ENCODE data around the gene CREBL2. TPM values are rescaled to one million over a fixed set of nuclear protein-coding genes. Genes with fewer than 3 reads are reported as not detected.

CREBL2 gene
- total RNA-seq, 1 donor from 2014 or later = 31.9 TPM

DNA sequence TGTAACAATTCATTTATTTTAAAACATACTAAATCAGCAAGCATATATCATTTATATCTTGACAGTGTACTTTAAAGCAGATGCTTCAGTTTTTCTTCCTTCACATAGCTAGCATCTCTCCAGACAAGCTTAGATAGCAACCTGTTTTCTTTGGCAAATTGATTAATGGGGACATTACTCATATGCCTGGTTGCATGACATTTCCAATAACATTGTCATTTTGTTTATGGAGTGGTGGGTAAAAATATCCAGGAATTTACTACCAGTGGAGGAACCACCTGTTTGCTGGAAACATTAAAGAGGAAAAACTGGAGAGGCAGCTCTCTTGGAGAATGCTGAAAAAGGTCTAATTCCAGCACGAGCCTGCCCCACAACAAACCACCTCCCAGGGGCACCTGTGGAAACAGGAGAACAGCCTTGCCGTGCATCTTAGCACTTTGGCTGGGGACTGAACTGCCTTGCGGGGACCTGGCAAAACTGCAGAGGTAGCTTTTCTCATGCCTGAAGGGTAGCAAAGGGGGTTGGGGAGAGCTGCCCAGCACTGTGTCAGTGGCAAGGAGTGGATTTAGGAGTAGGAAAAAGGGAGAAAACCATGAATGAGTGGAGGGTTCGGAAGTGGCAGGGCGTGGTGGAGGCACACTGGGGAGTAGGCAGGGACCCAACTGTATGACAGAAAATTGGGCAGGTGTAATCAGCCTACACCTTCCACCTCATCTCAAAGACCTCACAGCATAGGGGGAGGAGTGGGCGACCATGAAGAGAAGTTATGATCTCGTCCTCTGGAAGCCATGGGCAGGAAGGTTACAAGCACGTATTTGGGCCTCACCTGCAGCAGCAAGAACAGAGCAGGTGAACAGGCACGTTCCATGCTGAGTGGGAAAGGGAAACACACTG, 11.7 kb upstream of the CREBL2 start:
- TF ChIP-seq, protein P1, sequence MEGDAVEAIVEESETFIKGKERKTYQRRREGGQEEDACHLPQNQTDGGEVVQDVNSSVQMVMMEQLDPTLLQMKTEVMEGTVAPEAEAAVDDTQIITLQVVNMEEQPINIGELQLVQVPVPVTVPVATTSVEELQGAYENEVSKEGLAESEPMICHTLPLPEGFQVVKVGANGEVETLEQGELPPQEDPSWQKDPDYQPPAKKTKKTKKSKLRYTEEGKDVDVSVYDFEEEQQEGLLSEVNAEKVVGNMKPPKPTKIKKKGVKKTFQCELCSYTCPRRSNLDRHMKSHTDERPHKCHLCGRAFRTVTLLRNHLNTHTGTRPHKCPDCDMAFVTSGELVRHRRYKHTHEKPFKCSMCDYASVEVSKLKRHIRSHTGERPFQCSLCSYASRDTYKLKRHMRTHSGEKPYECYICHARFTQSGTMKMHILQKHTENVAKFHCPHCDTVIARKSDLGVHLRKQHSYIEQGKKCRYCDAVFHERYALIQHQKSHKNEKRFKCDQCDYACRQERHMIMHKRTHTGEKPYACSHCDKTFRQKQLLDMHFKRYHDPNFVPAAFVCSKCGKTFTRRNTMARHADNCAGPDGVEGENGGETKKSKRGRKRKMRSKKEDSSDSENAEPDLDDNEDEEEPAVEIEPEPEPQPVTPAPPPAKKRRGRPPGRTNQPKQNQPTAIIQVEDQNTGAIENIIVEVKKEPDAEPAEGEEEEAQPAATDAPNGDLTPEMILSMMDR (IDR thresholded peaks at IDR 0.05; ENCODE audit: partially characterized antibody, unreplicated experiment) = no peak
- H3K36me3 Mint-ChIP-seq (ENCODE audit: unreplicated experiment) = no peaks in the 10 kb centered on the region
- H3K9me3 Mint-ChIP-seq (ENCODE audit: unreplicated experiment) = no peaks in the 10 kb centered on the region
- H3K27ac Mint-ChIP-seq (ENCODE audit: unreplicated experiment) = no peak overlapping the region
- peaks cover under 1% of the 10 kb centered on the region for H3K4me1 Mint-ChIP-seq (ENCODE audit: low read depth, unreplicated experiment)
- DNase-seq = no peak
- no peaks in the 10 kb centered on the region for H3K27me3 Mint-ChIP-seq (ENCODE audit: unreplicated experiment)
- H3K4me3 Mint-ChIP-seq (ENCODE audit: unreplicated experiment) = no peak overlapping the region

DNA sequence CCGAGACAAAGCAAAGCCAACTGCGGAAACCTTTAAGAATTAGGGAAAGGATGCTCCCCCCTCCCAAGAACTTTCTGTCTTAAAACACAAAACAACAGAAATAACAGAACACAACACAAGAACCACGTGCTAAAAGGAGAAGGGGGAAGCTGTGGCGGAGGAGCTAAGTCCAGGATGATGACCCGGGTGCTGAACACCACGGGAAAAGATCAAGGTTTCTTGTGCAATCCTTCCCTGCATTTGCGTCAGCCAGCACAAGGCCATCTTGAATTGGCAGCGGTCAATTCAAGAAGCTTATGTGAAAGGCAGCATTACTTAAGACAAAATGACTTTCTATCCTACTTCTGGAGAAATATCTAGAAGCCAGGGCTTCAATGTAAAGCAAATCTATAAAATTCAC, 11.0 kb upstream of the CREBL2 start:
- no peak for DNase-seq
- Mint-ChIP-seq H3K4me1 (ENCODE audit: low read depth, unreplicated experiment) (peaks cover 2% of the 10 kb centered on the region), H3K9me3 (ENCODE audit: unreplicated experiment) (no peaks in the 10 kb centered on the region), H3K4me3 (ENCODE audit: unreplicated experiment) (no peak overlapping the region), H3K36me3 (ENCODE audit: unreplicated experiment) (no peaks in the 10 kb centered on the region), H3K27ac (ENCODE audit: unreplicated experiment) (no peak overlapping the region), H3K27me3 (ENCODE audit: unreplicated experiment) (no peaks in the 10 kb centered on the region)
- TF ChIP-seq, protein P1 (IDR thresholded peaks at IDR 0.05; ENCODE audit: partially characterized antibody, unreplicated experiment) = no peak

DNA sequence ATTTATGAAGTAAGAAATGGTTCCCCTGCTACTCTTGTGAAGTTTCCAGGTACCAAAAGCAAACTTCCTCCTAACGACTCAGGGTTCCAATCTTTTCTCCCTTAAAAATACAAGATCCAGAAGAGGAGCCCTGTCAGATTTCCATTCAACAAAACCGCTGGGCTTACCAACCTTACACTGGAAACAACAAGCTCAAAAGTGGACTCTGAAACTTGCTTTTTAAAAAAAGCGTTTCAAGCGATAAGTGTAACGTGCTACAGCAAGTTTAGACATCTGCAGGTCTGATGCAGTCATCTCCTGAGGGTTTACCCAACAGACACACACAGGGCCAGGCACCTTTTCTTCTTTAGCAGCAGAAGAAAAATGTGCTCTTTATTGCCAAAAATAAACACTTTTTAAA, 6.9 kb upstream of the CREBL2 start:
- H3K27me3 Mint-ChIP-seq (ENCODE audit: unreplicated experiment) = no peaks in the 10 kb centered on the region
- H3K4me3 Mint-ChIP-seq (ENCODE audit: unreplicated experiment) = no peak overlapping the region
- DNase-seq = no peak
- H3K36me3 Mint-ChIP-seq (ENCODE audit: unreplicated experiment) = no peaks in the 10 kb centered on the region
- H3K27ac Mint-ChIP-seq (ENCODE audit: unreplicated experiment) = no peak overlapping the region
- peaks cover 7% of the 10 kb centered on the region for H3K4me1 Mint-ChIP-seq (ENCODE audit: low read depth, unreplicated experiment)
- TF ChIP-seq, protein P1 (IDR thresholded peaks at IDR 0.05; ENCODE audit: partially characterized antibody, unreplicated experiment) = no peak
- H3K9me3 Mint-ChIP-seq (ENCODE audit: unreplicated experiment) = no peaks in the 10 kb centered on the region

DNA sequence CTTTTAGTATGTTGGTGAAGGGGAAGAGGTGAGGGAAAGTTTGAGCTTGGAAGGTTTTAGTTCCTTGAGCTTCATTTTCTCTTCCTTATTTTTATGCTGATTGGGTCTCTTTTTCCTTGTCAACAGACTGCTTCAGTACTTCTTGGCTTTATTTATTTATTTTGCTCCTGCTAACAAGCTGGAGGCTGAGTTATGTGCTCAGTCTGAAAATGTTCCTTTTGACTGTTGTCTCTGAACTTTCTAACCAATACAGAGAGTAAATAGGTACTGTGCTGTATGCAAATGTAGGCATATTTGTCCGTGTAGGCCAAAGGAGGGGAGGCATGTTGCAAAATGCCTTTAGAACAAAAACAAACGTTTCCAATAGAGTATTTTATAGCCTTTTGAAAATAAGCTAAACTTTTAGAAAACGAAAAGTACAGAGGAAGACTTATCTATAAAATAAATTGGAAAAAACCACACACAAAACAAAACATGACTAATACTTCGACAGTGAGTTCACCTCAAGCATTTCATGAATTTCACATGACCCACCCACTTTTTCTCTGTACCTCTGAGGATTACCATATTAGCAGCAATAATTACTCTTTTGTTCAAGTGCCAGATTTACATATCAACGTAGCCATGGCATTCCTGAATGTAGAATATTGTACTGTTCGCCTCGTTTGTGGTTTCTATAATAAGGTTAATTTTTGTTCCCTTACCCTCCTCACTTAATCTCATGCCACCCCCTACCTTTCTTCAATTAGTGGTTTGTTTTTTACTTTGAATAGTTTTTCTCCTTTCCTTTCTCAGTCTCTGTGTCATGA, 4.7 kb upstream of the CREBL2 start:
- no peaks in the 10 kb centered on the region for H3K36me3 Mint-ChIP-seq (ENCODE audit: unreplicated experiment)

More for the DNA sequence above, 4.7 kb upstream of the CREBL2 start:
- Mint-ChIP-seq H3K9me3 (ENCODE audit: unreplicated experiment) (peaks cover 2% of the 10 kb centered on the region), H3K27ac (ENCODE audit: unreplicated experiment) (no peak overlapping the region), H3K4me3 (ENCODE audit: unreplicated experiment) (no peak overlapping the region), H3K4me1 (ENCODE audit: low read depth, unreplicated experiment) (peaks cover 8% of the 10 kb centered on the region), H3K27me3 (ENCODE audit: unreplicated experiment) (peaks cover 2% of the 10 kb centered on the region)
- DNase-seq = no peak
- TF ChIP-seq, protein P1 (IDR thresholded peaks at IDR 0.05; ENCODE audit: partially characterized antibody, unreplicated experiment) = no peak

Measured in glutamatergic neuron (in vitro differentiated cells).